ENCODE measurements around the gene MBD4. TPM values are rescaled to one million over a fixed set of nuclear protein-coding genes. Genes with fewer than 3 reads are reported as not detected.
A peak's percentile ranks its signal among the peaks of the same experiment; 100 is the strongest.
"Not testable (repeated sequence)": the region's sequence is repeated elsewhere in the genome, so short reads cannot be mapped to it uniquely, and the experiment has no call there.

Gene MBD4
- total and polyA plus RNA-seq, 10 of the 15 experiments (the other 5 are each of a cell fraction or from before 2014, with no cell fraction given): 17.7 to 59.0 (median 49.0) TPM

DNA sequence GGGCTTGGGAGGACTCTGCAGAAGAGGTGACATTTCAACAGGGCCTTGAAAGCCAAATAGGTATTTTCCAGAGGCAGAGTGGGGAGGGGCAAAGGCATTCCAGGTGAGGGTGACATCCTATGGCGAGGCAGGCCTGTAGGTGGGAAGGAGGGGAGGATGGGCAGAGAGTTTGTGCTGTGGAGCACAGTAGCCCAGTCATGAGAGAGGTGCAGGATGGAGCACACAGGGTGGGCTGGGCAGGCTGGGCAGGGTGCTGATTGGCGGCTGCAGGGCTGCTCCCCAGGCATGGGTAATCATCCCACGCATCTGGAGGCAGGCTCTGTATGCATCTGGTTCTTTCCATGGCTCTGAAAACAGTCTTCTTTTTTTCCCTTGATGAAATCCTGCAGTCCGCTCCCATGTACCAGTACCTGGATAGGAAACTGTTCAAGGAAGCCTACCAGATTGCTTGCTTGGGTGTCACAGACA lies 48.2 kb upstream of the MBD4 start:
- CTCF ChIA-PET: interaction anchor here (2.5 kb wide), 1 partner anchor 139 kb away, joined by 8 read pairs; no protein-coding TSS in a partner anchor
- POLR2A ChIA-PET: not testable (repeated sequence)

GRCh38 chr3:129487183-129487867 lies 47.6 kb upstream of the MBD4 start:
- H2AFZ ChIP-seq (ENCODE audit: control insufficient read depth, low read depth, low read length): no peak overlapping the region
- WGBS (ENCODE audit: insufficient coverage, insufficient replicate concordance, low lambda C conversion rate, missing lambda C conversion rate): 87% methylated on average over 13 of the region's 13 CpGs
- no peaks in the 10 kb centered on the region for H3K9me3 ChIP-seq (replicated peaks; ENCODE audit: control insufficient read depth, insufficient read depth, low read length)
- in situ Hi-C loops (cut with MboI) (no loop called here), intact Hi-C loops (cut with micrococcal nuclease; ENCODE audit: unreplicated experiment) (no loop called here)
- SMC1A ChIA-PET (ENCODE audit: uncharacterized antibody, unreplicated experiment): interaction anchor here (0.8 to 2.3 kb wide), 9 partner anchors 10 to 340 kb away, joined by 3 to 7 read pairs (median 4); no protein-coding TSS in a partner anchor
- H3K27ac ChIP-seq (ENCODE audit: control insufficient read depth, insufficient read depth): peak overlapping the region; percentile 64; the same call in 1 of the 2 replicates
- no peaks in the 10 kb centered on the region for H4K20me1 ChIP-seq (ENCODE audit: control insufficient read depth, insufficient read depth)
- no TSS peak for BruUV-seq (replicated peaks)
- H3K79me2 ChIP-seq (ENCODE audit: control insufficient read depth, insufficient read depth, low read length): no peaks in the 10 kb centered on the region
- 0 out of 2 replicates have a peak overlapping the region, but pooled peaks have one; percentile 17 for H3K4me2 ChIP-seq (ENCODE audit: control insufficient read depth, insufficient read depth)
- RAD21 ChIA-PET (ENCODE audit: unreplicated experiment): interaction anchor here (1.9 kb wide), 1 partner anchor 104 kb away, joined by 9 read pairs; no protein-coding TSS in a partner anchor
- H3K4me1 ChIP-seq (ENCODE audit: control insufficient read depth, insufficient read depth, low read length): peaks cover 15% of the 10 kb centered on the region
- ATAC-seq: no peak
- no peaks in the 10 kb centered on the region for H3K27me3 ChIP-seq (replicated peaks in 1 of 2; ENCODE audit: control insufficient read depth in 2 of 2, insufficient read depth in 2 of 2, low read length in 1 of 2)
- no peak for FAIRE-seq
- H3K36me3 ChIP-seq (ENCODE audit: control insufficient read depth in 2 of 2, insufficient read depth in 2 of 2, low read length in 1 of 2): peaks cover 0 to 3% of the 10 kb centered on the region in 2 experiments; a peak in 2 of 4 replicates
- POLR2A ChIA-PET: interaction anchor here (1.8 kb wide), 1 partner anchor 12 kb away, joined by 5 read pairs; no protein-coding TSS in a partner anchor
- no peak overlapping the region for H3K4me3 ChIP-seq
- no peak overlapping the region for H3K9ac ChIP-seq (ENCODE audit: control insufficient read depth, insufficient read depth, low read length)
- CTCF ChIA-PET: interaction anchor here (0.8 to 2.8 kb wide), 8 partner anchors 14 to 342 kb away, joined by 3 to 20 read pairs (median 4); no protein-coding TSS in a partner anchor
- no peak for DNase-seq (ENCODE audit: low read depth, low spot score)
- TF ChIP-seq E4F1 (IDR thresholded peaks at IDR 0.05; ENCODE audit: borderline replicate concordance, partially characterized antibody): no peak
- TF ChIP-seq, protein P1, sequence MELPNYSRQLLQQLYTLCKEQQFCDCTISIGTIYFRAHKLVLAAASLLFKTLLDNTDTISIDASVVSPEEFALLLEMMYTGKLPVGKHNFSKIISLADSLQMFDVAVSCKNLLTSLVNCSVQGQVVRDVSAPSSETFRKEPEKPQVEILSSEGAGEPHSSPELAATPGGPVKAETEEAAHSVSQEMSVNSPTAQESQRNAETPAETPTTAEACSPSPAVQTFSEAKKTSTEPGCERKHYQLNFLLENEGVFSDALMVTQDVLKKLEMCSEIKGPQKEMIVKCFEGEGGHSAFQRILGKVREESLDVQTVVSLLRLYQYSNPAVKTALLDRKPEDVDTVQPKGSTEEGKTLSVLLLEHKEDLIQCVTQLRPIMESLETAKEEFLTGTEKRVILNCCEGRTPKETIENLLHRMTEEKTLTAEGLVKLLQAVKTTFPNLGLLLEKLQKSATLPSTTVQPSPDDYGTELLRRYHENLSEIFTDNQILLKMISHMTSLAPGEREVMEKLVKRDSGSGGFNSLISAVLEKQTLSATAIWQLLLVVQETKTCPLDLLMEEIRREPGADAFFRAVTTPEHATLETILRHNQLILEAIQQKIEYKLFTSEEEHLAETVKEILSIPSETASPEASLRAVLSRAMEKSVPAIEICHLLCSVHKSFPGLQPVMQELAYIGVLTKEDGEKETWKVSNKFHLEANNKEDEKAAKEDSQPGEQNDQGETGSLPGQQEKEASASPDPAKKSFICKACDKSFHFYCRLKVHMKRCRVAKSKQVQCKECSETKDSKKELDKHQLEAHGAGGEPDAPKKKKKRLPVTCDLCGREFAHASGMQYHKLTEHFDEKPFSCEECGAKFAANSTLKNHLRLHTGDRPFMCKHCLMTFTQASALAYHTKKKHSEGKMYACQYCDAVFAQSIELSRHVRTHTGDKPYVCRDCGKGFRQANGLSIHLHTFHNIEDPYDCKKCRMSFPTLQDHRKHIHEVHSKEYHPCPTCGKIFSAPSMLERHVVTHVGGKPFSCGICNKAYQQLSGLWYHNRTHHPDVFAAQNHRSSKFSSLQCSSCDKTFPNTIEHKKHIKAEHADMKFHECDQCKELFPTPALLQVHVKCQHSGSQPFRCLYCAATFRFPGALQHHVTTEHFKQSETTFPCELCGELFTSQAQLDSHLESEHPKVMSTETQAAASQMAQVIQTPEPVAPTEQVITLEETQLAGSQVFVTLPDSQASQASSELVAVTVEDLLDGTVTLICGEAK (IDR thresholded peaks at IDR 0.05; ENCODE audit: borderline replicate concordance): no peak
- no peak for TF ChIP-seq RUNX3 (IDR thresholded peaks at IDR 0.05; ENCODE audit: low read length)
- no peak for TF ChIP-seq NR2C2 (IDR thresholded peaks at IDR 0.05; ENCODE audit: borderline replicate concordance, control insufficient read depth, insufficient read length, low read depth)
- no peak for TF ChIP-seq MLLT1 (IDR thresholded peaks at IDR 0.05)
- TF ChIP-seq TCF12 (IDR thresholded peaks at IDR 0.05; ENCODE audit: low read depth, low read length): no peak

More for the DNA sequence above, 48.2 kb upstream of the MBD4 start:
- H2AFZ ChIP-seq (ENCODE audit: control insufficient read depth, low read depth, low read length); H3K4me3 ChIP-seq; H3K79me2 ChIP-seq (ENCODE audit: control insufficient read depth, insufficient read depth, low read length); H4K20me1 ChIP-seq (ENCODE audit: control insufficient read depth, insufficient read depth); H3K9me3 ChIP-seq (replicated peaks; ENCODE audit: control insufficient read depth, insufficient read depth, low read length); intact Hi-C loops (cut with micrococcal nuclease; ENCODE audit: unreplicated experiment); H3K27me3 ChIP-seq (replicated peaks in 1 of 2; ENCODE audit: control insufficient read depth in 2 of 2, insufficient read depth in 2 of 2, low read length in 1 of 2); RAD21 ChIA-PET (ENCODE audit: unreplicated experiment); H3K9ac ChIP-seq (ENCODE audit: control insufficient read depth, insufficient read depth, low read length); in situ Hi-C loops (cut with MboI); DNase-seq (ENCODE audit: low read depth, low spot score); SMC1A ChIA-PET (ENCODE audit: uncharacterized antibody, unreplicated experiment); H3K36me3 ChIP-seq (ENCODE audit: control insufficient read depth in 2 of 2, insufficient read depth in 2 of 2, low read length in 1 of 2); H3K27ac ChIP-seq (ENCODE audit: control insufficient read depth, insufficient read depth); BruUV-seq (replicated peaks); FAIRE-seq; ATAC-seq; H3K4me2 ChIP-seq (ENCODE audit: control insufficient read depth, insufficient read depth): not testable (repeated sequence)
- H3K4me1 ChIP-seq (ENCODE audit: control insufficient read depth, insufficient read depth, low read length): peaks cover 15% of the 10 kb centered on the region
- WGBS (ENCODE audit: insufficient coverage, insufficient replicate concordance, low lambda C conversion rate, missing lambda C conversion rate): 87% methylated on average over 4 of the region's 4 CpGs

All from GM12878 (cell line).